ENCODE results near the gene SLC35F1. TPM values are rescaled to one million over a fixed set of nuclear protein-coding genes. Genes with fewer than 3 reads are reported as not detected.

The SLC35F1 gene
- total RNA-seq, 1 experiment from 2014 or later, result 4.3 TPM

DNA sequence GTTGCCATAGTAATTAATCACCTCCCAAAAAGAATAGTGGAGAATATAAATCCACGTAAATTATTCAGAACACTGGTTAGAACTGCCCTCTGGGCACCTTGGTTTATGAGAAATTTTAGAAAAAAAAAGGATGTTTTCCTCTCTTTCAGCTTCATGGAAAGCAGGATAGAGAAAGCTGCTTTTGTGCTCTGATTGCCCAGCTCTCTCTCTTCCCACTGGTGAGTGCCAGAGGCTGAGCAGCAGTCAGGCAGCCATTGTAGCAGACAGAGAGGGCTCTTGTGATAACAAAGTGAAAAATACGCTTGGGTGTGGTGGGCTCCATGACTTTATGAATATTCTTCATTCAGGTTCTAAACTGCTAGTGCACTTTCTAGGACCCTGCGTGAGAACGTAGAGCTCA, 26.4 kb downstream of the SLC35F1 start:
- H3K4me3 Mint-ChIP-seq, result no peak overlapping the region
- no peaks in the 10 kb centered on the region for H3K79me2 ChIP-seq (ENCODE audit: insufficient read depth, low read length)
- H3K27ac Mint-ChIP-seq, result no peak overlapping the region
- H3K14ac ChIP-seq (ENCODE audit: insufficient read depth, low read length), result no peak overlapping the region
- no peak overlapping the region for H2BK120ac ChIP-seq (ENCODE audit: low read depth, low read length, poor library complexity, severe bottlenecking)
- no peak overlapping the region for H2BK5ac ChIP-seq (ENCODE audit: insufficient read length, low read length)
- H3K18ac ChIP-seq (ENCODE audit: insufficient read length, low read depth, low read length), result no peak overlapping the region
- H3K4ac ChIP-seq (ENCODE audit: low read depth, low read length), result no peak overlapping the region
- H3K23ac ChIP-seq (ENCODE audit: insufficient read length, low read depth, low read length), result no peak overlapping the region
- H4K91ac ChIP-seq (ENCODE audit: insufficient read length, low read depth, low read length), result no peak overlapping the region
- H3K27ac ChIP-seq (ENCODE audit: insufficient read length, low read depth, low read length), result no peak overlapping the region
- H2AK5ac ChIP-seq (ENCODE audit: insufficient read length, low read length), result no peak overlapping the region
- no peak overlapping the region for H2AFZ ChIP-seq (ENCODE audit: low read length)
- WGBS (ENCODE audit: extremely low coverage, insufficient read length, low lambda C conversion rate), result no CpG with 5 or more reads among the region's 4 CpGs
- H3K4me2 ChIP-seq (ENCODE audit: insufficient read depth, insufficient read length, low read length), result no peak overlapping the region
- no peak overlapping the region for H3K56ac ChIP-seq (ENCODE audit: insufficient read length, low read depth, low read length)
- H4K20me1 ChIP-seq (ENCODE audit: control insufficient read depth, insufficient read depth, insufficient read length), result no peaks in the 10 kb centered on the region
- peaks cover 10 to 11% of the 10 kb centered on the region in 2 experiments for H3K9me3 Mint-ChIP-seq
- peaks cover 3% of the 10 kb centered on the region for H3K9me3 ChIP-seq (ENCODE audit: control insufficient read depth, low read depth, low read length)
- H2BK20ac ChIP-seq (ENCODE audit: low read depth, low read length, poor library complexity, severe bottlenecking), result no peak overlapping the region
- no peak overlapping the region for H4K5ac ChIP-seq (ENCODE audit: insufficient read length, low read depth, low read length)
- peaks cover 11 to 12% of the 10 kb centered on the region in 2 experiments for H3K4me1 Mint-ChIP-seq
- H3K27me3 Mint-ChIP-seq (ENCODE audit: low read depth), result no peaks in the 10 kb centered on the region; the same call in 1 of the 2 replicates
- H3K4me1 ChIP-seq (ENCODE audit: insufficient read depth, low read length), result peaks cover 3% of the 10 kb centered on the region; the same call in 1 of the 2 replicates
- no peaks in the 10 kb centered on the region for H3K23me2 ChIP-seq (ENCODE audit: insufficient read length, low read depth, low read length, poor library complexity, severe bottlenecking)
- no peak overlapping the region for H2BK15ac ChIP-seq (ENCODE audit: low read depth, low read length)
- no peak for DNase-seq
- H4K8ac ChIP-seq (replicated peaks; ENCODE audit: insufficient read length, low read depth, low read length), result no peak overlapping the region
- H3K36me3 Mint-ChIP-seq (ENCODE audit: insufficient read depth in 1 of 3, low read depth in 3 of 3), result peaks cover 6 to 13% (median 7%) of the 10 kb centered on the region in 3 experiments
- TF ChIP-seq, protein P1, sequence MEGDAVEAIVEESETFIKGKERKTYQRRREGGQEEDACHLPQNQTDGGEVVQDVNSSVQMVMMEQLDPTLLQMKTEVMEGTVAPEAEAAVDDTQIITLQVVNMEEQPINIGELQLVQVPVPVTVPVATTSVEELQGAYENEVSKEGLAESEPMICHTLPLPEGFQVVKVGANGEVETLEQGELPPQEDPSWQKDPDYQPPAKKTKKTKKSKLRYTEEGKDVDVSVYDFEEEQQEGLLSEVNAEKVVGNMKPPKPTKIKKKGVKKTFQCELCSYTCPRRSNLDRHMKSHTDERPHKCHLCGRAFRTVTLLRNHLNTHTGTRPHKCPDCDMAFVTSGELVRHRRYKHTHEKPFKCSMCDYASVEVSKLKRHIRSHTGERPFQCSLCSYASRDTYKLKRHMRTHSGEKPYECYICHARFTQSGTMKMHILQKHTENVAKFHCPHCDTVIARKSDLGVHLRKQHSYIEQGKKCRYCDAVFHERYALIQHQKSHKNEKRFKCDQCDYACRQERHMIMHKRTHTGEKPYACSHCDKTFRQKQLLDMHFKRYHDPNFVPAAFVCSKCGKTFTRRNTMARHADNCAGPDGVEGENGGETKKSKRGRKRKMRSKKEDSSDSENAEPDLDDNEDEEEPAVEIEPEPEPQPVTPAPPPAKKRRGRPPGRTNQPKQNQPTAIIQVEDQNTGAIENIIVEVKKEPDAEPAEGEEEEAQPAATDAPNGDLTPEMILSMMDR (conservative IDR thresholded peaks at IDR 0.05), result no peak
- H3K9ac ChIP-seq (ENCODE audit: extremely low read depth, insufficient read length, low read length), result no peak overlapping the region
- H3K79me1 ChIP-seq (ENCODE audit: insufficient read depth, low read depth, low read length, poor library complexity, severe bottlenecking), result no peaks in the 10 kb centered on the region
- no peak overlapping the region for H3T11ph ChIP-seq (ENCODE audit: low read length)
- no peak overlapping the region for H2BK12ac ChIP-seq (ENCODE audit: insufficient read length, low read depth, low read length)
- no peaks in the 10 kb centered on the region for H3K27me3 ChIP-seq (ENCODE audit: insufficient read depth, low read length)
